Fibroblast of villous mesenchyme (primary cell): Measurements from ENCODE around the gene MAP3K8. TPM values are rescaled to one million over a fixed set of nuclear protein-coding genes. Genes with fewer than 3 reads are reported as not detected.
"Not testable (repeated sequence)": the region's sequence is repeated elsewhere in the genome, so short reads cannot be mapped to it uniquely, and the experiment has no call there.

Experiments used
- DNase-seq: peaks from one replicate; pipeline ENCODE4 v3.0.0-alpha.2; 2010; ENCODE audit warnings: low read depth
- H3K4me3 ChIP-seq: 2 replicates; pipeline ENCODE4 v1.5.1; 2011; ENCODE audit warnings: low read depth, mild to moderate bottlenecking, low read length
- CTCF ChIP-seq: IDR thresholded peaks from 2 replicates; pipeline ENCODE4 v1.5.1; 2012; ENCODE audit warnings: low read depth, mild to moderate bottlenecking, low read length; ENCODE audit not compliant: insufficient read depth
- total RNA-seq: library from RNA; depleted of rRNA; stranded (reverse); fragments of >200 nt; gene quantifications from 2 replicates; pipeline ENCODE4 v1.2.3, GENCODE V29; 2012

MAP3K8 gene
- total RNA-seq, 1 donor, result 31.1 TPM

GRCh38 chr10:30431435-30431911 lies 2.5 kb upstream of the MAP3K8 start:
- no peak for TF ChIP-seq CTCF
- H3K4me3 ChIP-seq, result peak overlapping the region; percentile 10
- DNase-seq, result peak; percentile 78

- H3K4me3 ChIP-seq, result peak overlapping the region; percentile 92
- no peak for TF ChIP-seq CTCF
- no peak for DNase-seq
Observed at GRCh38 chr10:30432622-30433305, 1.2 kb upstream of the MAP3K8 start.

- H3K4me3 ChIP-seq, result peak overlapping the region; percentile 92
- TF ChIP-seq CTCF, result no peak
- DNase-seq, result peak; percentile 92
Observed at GRCh38 chr10:30433306-30433729, 666 bp upstream of the MAP3K8 start.

- peak overlapping the region; percentile 92 for H3K4me3 ChIP-seq
- no peak for TF ChIP-seq CTCF
- DNase-seq, result peak; percentile 95
Observed at GRCh38 chr10:30434273-30435072, 489 bp downstream of the MAP3K8 start.

GRCh38 chr10:30435073-30435422 lies 1.1 kb downstream of the MAP3K8 start:
- DNase-seq, result peak; percentile 85
- no peak for TF ChIP-seq CTCF
- H3K4me3 ChIP-seq, result peak overlapping the region; percentile 92

- H3K4me3 ChIP-seq, result peak overlapping the region; percentile 92
- DNase-seq, result not testable (repeated sequence)
Observed at GRCh38 chr10:30435499-30436167, 1.6 kb downstream of the MAP3K8 start.

- no peak for TF ChIP-seq CTCF
- DNase-seq, result peak; percentile 92
- H3K4me3 ChIP-seq, result peak overlapping the region; percentile 92
Observed at GRCh38 chr10:30436191-30436611, 2.2 kb downstream of the MAP3K8 start.
